B cell (primary cell): Measurements from ENCODE around the gene ZBTB44.
"Not testable (repeated sequence)": the region's sequence is repeated elsewhere in the genome, so short reads cannot be mapped to it uniquely, and the experiment has no call there.

Source experiments
- CTCF ChIP-seq: fragments of 200-600 bp; IDR thresholded peaks from one replicate; pipeline ENCODE4 v1.8.0; 2022; ENCODE audit warnings: antibody characterized with exemption, mild to moderate bottlenecking
- EZH2 ChIP-seq: IDR thresholded peaks from 2 replicates; pipeline ENCODE4 v1.6.1; 2012; ENCODE audit warnings: borderline replicate concordance, low read depth, mild to moderate bottlenecking, moderate library complexity, low read length; ENCODE audit not compliant: insufficient read depth, poor library complexity, severe bottlenecking

- not testable (repeated sequence) for TF ChIP-seq CTCF, EZH2
Measured at GRCh38 chr11:130251763-130252162, 63.0 kb downstream of the ZBTB44 start.
